MM.1S (cell line): ENCODE results near the gene BCAS3.

Source experiments
- DNase-seq: peaks from one replicate; pipeline ENCODE4 v3.0.0-alpha.2; 2015
- H2AFZ ChIP-seq: fragments of 300-600 bp; sonication (generic); 2 replicates; pipeline ENCODE4 v1.6.0; 2016; ENCODE audit warnings: antibody characterized with exemption, low read length
- H3F3A ChIP-seq: fragments of 300-600 bp; sonication (generic); 2 replicates; pipeline ENCODE4 v1.6.1; 2016; ENCODE audit warnings: mild to moderate bottlenecking, antibody characterized with exemption, low read length, moderate library complexity, mixed read lengths; ENCODE audit not compliant: insufficient read depth
- H3K27ac ChIP-seq: fragments of 300-600 bp; sonication (generic); 2 replicates; pipeline ENCODE4 v1.5.1; 2016; ENCODE audit warnings: mild to moderate bottlenecking, low read length
- H3K27me3 ChIP-seq: fragments of 300-600 bp; sonication (generic); replicated peaks from 2 replicates; pipeline ENCODE4 v1.6.0; 2016; ENCODE audit warnings: low read length; ENCODE audit not compliant: insufficient read depth
- H3K36me3 ChIP-seq: fragments of 300-600 bp; sonication (generic); replicated peaks from 2 replicates; pipeline ENCODE4 v1.6.1; 2016; ENCODE audit warnings: mild to moderate bottlenecking, low read length, mixed read lengths; ENCODE audit not compliant: insufficient read depth
- H3K4me1 ChIP-seq: fragments of 300-600 bp; sonication (generic); 2 replicates; pipeline ENCODE4 v1.6.1; 2016; ENCODE audit warnings: low read length, mixed read lengths
- H3K4me2 ChIP-seq: fragments of 300-600 bp; sonication (generic); 2 replicates; pipeline ENCODE4 v1.6.0; 2016; ENCODE audit warnings: low read depth, low read length
- H3K4me3 ChIP-seq: fragments of 300-600 bp; sonication (generic); 2 replicates; pipeline ENCODE4 v1.5.1; 2016; ENCODE audit warnings: low read length, mixed read lengths
- H3K79me2 ChIP-seq: fragments of 300-600 bp; sonication (generic); 2 replicates; pipeline ENCODE4 v1.6.1; 2016; ENCODE audit warnings: mixed run types, low read length, mixed read lengths
- H3K9ac ChIP-seq: fragments of 300-600 bp; sonication (generic); 2 replicates; pipeline ENCODE4 v1.6.1; 2016; ENCODE audit warnings: low read length, mixed read lengths
- H3K9me2 ChIP-seq: fragments of 300-600 bp; sonication (generic); replicated peaks from 2 replicates; pipeline ENCODE4 v1.6.1; 2016; ENCODE audit warnings: mild to moderate bottlenecking, low read length, mixed read lengths; ENCODE audit not compliant: insufficient read depth
- H3K9me3 ChIP-seq: fragments of 300-600 bp; sonication (generic); replicated peaks from 2 replicates; pipeline ENCODE4 v1.6.1; 2016; ENCODE audit warnings: mild to moderate bottlenecking, low read length, mixed read lengths; ENCODE audit not compliant: insufficient read depth
- H4K20me1 ChIP-seq: fragments of 300-600 bp; sonication (generic); 2 replicates; pipeline ENCODE4 v1.6.1; 2016; ENCODE audit warnings: mild to moderate bottlenecking, low read length, moderate library complexity, mixed read lengths; ENCODE audit not compliant: insufficient read depth
- CTCF ChIP-seq: fragments of 300-600 bp; sonication (generic); IDR thresholded peaks from 2 replicates; pipeline ENCODE4 v1.5.1; 2016; ENCODE audit warnings: antibody characterized with exemption, low read length, mixed read lengths
- EZH2 ChIP-seq: fragments of 300-600 bp; sonication (generic); optimal IDR thresholded peaks from 2 replicates; pipeline ENCODE3; 2017; ENCODE audit warnings: low read depth, mild to moderate bottlenecking, antibody characterized with exemption, low read length, mixed read lengths
- EZH2phosphoT487 ChIP-seq: fragments of 300-600 bp; sonication (generic); IDR thresholded peaks from 2 replicates; pipeline ENCODE4 v1.6.1; 2018; ENCODE audit warnings: antibody characterized with exemption, low read length

BCAS3 gene

GRCh38 chr17:61406971-61407911, 729.6 kb downstream of the BCAS3 start:
- H3F3A ChIP-seq, result 0 out of 2 replicates have a peak, but pooled peaks cover 4% of the 10 kb centered on the region
- no peaks in the 10 kb centered on the region for H4K20me1 ChIP-seq
- H3K36me3 ChIP-seq, result no peaks in the 10 kb centered on the region
- H3K27ac ChIP-seq, result no peak overlapping the region
- no peak overlapping the region for H3K4me3 ChIP-seq
- no peak for DNase-seq
- no peaks in the 10 kb centered on the region for H3K4me1 ChIP-seq
- no peaks in the 10 kb centered on the region for H3K79me2 ChIP-seq
- no peak overlapping the region for H3K4me2 ChIP-seq
- H3K9ac ChIP-seq, result no peak overlapping the region
- no peak overlapping the region for H2AFZ ChIP-seq
- no peaks in the 10 kb centered on the region for H3K9me3 ChIP-seq
- TF ChIP-seq EZH2, result no peak
- TF ChIP-seq EZH2phosphoT487, result no peak
- no peak for TF ChIP-seq CTCF
- peaks cover 53% of the 10 kb centered on the region for H3K27me3 ChIP-seq
- H3K9me2 ChIP-seq, result no peaks in the 10 kb centered on the region

- no peak overlapping the region; the same call in 1 of the 2 replicates for H3K9ac ChIP-seq
- H4K20me1 ChIP-seq, result no peaks in the 10 kb centered on the region
- H3K27me3 ChIP-seq, result peaks cover 43% of the 10 kb centered on the region
- H3K36me3 ChIP-seq, result no peaks in the 10 kb centered on the region
- 0 out of 2 replicates have a peak, but pooled peaks cover 4% of the 10 kb centered on the region for H3F3A ChIP-seq
- no peak for TF ChIP-seq CTCF
- no peak for TF ChIP-seq EZH2
- no peak for TF ChIP-seq EZH2phosphoT487
- H2AFZ ChIP-seq, result no peak overlapping the region
- no peaks in the 10 kb centered on the region for H3K9me3 ChIP-seq
- no peaks in the 10 kb centered on the region for H3K4me1 ChIP-seq
- no peaks in the 10 kb centered on the region for H3K79me2 ChIP-seq
- no peak overlapping the region for H3K27ac ChIP-seq
- peak overlapping the region; percentile 78; the same call in 1 of the 2 replicates for H3K4me2 ChIP-seq
- no peaks in the 10 kb centered on the region for H3K9me2 ChIP-seq
- H3K4me3 ChIP-seq, result no peak overlapping the region; the same call in 1 of the 2 replicates
- DNase-seq, result no peak
Observed at GRCh38 chr17:61408151-61409041, 730.7 kb downstream of the BCAS3 start.

- 0 out of 2 replicates have a peak, but pooled peaks cover 4% of the 10 kb centered on the region for H3F3A ChIP-seq
- H2AFZ ChIP-seq, result peak overlapping the region; percentile 70; the same call in 1 of the 2 replicates
- H4K20me1 ChIP-seq, result no peaks in the 10 kb centered on the region
- no peaks in the 10 kb centered on the region for H3K79me2 ChIP-seq
- H3K4me3 ChIP-seq, result peak overlapping the region; percentile 71
- peaks cover 31% of the 10 kb centered on the region for H3K27me3 ChIP-seq
- H3K4me2 ChIP-seq, result peak overlapping the region; percentile 78; the same call in 1 of the 2 replicates
- H3K36me3 ChIP-seq, result no peaks in the 10 kb centered on the region
- H3K4me1 ChIP-seq, result no peaks in the 10 kb centered on the region
- peak; percentile 67 for DNase-seq
- H3K27ac ChIP-seq, result no peak overlapping the region
- no peaks in the 10 kb centered on the region for H3K9me3 ChIP-seq
- peak overlapping the region; percentile 21; the same call in 1 of the 2 replicates for H3K9ac ChIP-seq
- H3K9me2 ChIP-seq, result no peaks in the 10 kb centered on the region
- TF ChIP-seq CTCF (no peak; the same call in 1 of the 2 replicates), EZH2phosphoT487 (no peak), EZH2 (no peak)
Observed at GRCh38 chr17:61409301-61410112, 731.9 kb downstream of the BCAS3 start.
